GM19372 (cell line): Measurements from ENCODE around the gene KRT77.
"Not testable (repeated sequence)": the region's sequence is repeated elsewhere in the genome, so short reads cannot be mapped to it uniquely, and the experiment has no call there.

Experiments
- ATAC-seq: cut with Tn5 transposase; IDR thresholded peaks from one replicate; pipeline ENCODE4 v1.9.1; 2021; ENCODE audit warnings: mild to moderate bottlenecking, low read depth, moderate library complexity; ENCODE audit not compliant: unreplicated experiment

Gene KRT77

GRCh38 chr12:52724384-52724783 lies 21.1 kb upstream of the KRT77 start:
- no peak for ATAC-seq

GRCh38 chr12:52722680-52723079 lies 19.4 kb upstream of the KRT77 start:
- no peak for ATAC-seq

GRCh38 chr12:52721838-52722470 lies 18.6 kb upstream of the KRT77 start:
- no peak for ATAC-seq

- ATAC-seq, result no peak
Measured at GRCh38 chr12:52720365-52720886, 17.1 kb upstream of the KRT77 start.

- no peak for ATAC-seq
Measured at GRCh38 chr12:52716061-52716460, 12.7 kb upstream of the KRT77 start.

- ATAC-seq, result no peak
Measured at GRCh38 chr12:52715416-52715815, 12.1 kb upstream of the KRT77 start.

- no peak for ATAC-seq
Measured at GRCh38 chr12:52714887-52715281, 11.6 kb upstream of the KRT77 start.

- no peak for ATAC-seq
Measured at GRCh38 chr12:52713960-52714886, 10.9 kb upstream of the KRT77 start.

GRCh38 chr12:52712122-52712521 lies 8.8 kb upstream of the KRT77 start:
- not testable (repeated sequence) for ATAC-seq

GRCh38 chr12:52710730-52711129 lies 7.4 kb upstream of the KRT77 start:
- ATAC-seq, result no peak

GRCh38 chr12:52708010-52708409 lies 4.7 kb upstream of the KRT77 start:
- ATAC-seq, result no peak

- no peak for ATAC-seq
Measured at GRCh38 chr12:52704464-52704863, 1.1 kb upstream of the KRT77 start.

GRCh38 chr12:52703878-52704277 lies 554 bp upstream of the KRT77 start:
- ATAC-seq, result no peak

GRCh38 chr12:52702338-52702737 lies 986 bp downstream of the KRT77 start:
- ATAC-seq, result no peak

- no peak for ATAC-seq
Measured at GRCh38 chr12:52701281-52701680, 2.0 kb downstream of the KRT77 start.

- no peak for ATAC-seq
Measured at GRCh38 chr12:52699960-52700359, 3.4 kb downstream of the KRT77 start.

GRCh38 chr12:52699373-52699772 lies 4.0 kb downstream of the KRT77 start:
- ATAC-seq, result no peak

GRCh38 chr12:52698651-52699340 lies 4.5 kb downstream of the KRT77 start:
- no peak for ATAC-seq

- no peak for ATAC-seq
Measured at GRCh38 chr12:52697058-52697582, 6.2 kb downstream of the KRT77 start.

GRCh38 chr12:52696588-52696987 lies 6.7 kb downstream of the KRT77 start:
- no peak for ATAC-seq

GRCh38 chr12:52695039-52695438 lies 8.3 kb downstream of the KRT77 start:
- ATAC-seq, result no peak
